ENCODE measurements around the gene RAPGEF2. TPM values are rescaled to one million over a fixed set of nuclear protein-coding genes. Genes with fewer than 3 reads are reported as not detected.
"Not testable (repeated sequence)": the region's sequence is repeated elsewhere in the genome, so short reads cannot be mapped to it uniquely, and the experiment has no call there.

Gene RAPGEF2
- total RNA-seq, 2 donors from 2014 or later: 14.0 to 33.3 TPM

DNA sequence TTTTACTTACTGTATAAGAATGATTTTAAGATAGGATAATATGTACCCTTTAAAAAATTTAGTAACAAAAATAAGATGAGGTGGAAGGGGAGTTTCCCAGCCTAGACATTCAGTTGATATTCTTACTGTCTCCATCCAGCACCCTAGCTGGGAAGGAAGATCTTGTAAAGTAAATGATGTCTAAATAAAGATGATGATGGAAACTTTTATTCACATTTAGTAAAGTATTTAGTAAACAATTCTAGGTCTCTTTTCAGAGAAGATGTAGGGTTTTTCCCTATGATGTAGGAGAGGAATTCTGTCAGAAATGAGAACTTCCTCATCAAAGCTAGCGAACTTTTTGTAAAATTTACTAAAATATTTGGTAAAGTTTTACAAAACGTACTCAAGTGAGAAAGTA, 136.8 kb downstream of the RAPGEF2 start:
- Mint-ChIP-seq H3K4me1 (ENCODE audit: low read depth in 2 of 2) (peaks cover 10 to 24% of the 10 kb centered on the region in 2 donors), H3K36me3 (peaks cover 5% of the 10 kb centered on the region), H3K4me3 (peak overlapping the region; percentile 36), H3K27me3 (no peaks in the 10 kb centered on the region), H3K9me3 (no peaks in the 10 kb centered on the region), H3K27ac (no peak overlapping the region)
- DNase-seq (ENCODE audit: low spot score) (no peak), ATAC-seq (no peak)

DNA sequence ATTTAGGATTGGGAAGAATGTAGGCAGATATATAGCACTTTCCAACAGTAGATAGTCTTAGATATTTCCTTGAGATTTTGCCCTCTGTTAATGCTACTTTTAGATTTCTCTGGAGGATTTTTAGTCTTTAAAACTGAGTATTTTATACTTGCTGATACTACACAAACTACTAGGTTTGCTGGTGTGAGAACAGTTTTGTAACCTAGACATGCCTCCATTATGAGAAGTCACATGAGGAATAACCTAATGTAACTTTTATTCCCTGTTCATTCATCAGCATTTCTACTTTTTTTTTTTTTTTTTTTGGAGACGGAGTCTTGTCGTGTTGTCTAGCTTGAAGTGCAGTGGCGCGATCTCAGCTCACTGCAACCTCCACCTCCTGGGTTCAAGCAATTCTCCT, 137.2 kb downstream of the RAPGEF2 start:
- peaks cover 10 to 23% of the 10 kb centered on the region in 2 donors for H3K4me1 Mint-ChIP-seq (ENCODE audit: low read depth in 2 of 2)
- peak overlapping the region; percentile 36 for H3K4me3 Mint-ChIP-seq
- H3K36me3 Mint-ChIP-seq: peaks cover 5% of the 10 kb centered on the region
- DNase-seq (ENCODE audit: low spot score) (no peak), ATAC-seq (no peak)
- no peaks in the 10 kb centered on the region for H3K9me3 Mint-ChIP-seq
- no peak overlapping the region for H3K27ac Mint-ChIP-seq
- no peaks in the 10 kb centered on the region for H3K27me3 Mint-ChIP-seq

DNA sequence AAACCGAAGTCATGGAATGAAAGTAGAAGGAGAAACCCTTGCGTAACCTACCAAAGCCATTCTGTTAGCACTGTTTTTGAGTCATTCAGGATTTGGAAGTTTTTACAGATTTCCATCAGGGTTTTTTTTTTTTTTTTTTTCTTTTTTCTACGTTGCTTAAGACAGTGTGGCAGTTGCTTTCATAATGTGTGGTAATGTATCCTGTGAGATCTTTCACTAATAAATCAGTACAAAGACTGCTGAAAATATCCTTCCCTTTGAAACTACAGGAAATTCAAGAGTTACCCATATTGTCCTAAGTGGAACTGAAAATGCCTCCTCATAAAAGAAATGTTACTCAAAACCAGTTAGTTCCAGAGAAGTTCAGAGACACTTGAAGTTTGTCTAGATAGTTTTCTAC, 137.8 kb downstream of the RAPGEF2 start:
- H3K4me3 Mint-ChIP-seq: peak overlapping the region; percentile 33
- H3K9me3 Mint-ChIP-seq: no peaks in the 10 kb centered on the region
- H3K27me3 Mint-ChIP-seq: no peaks in the 10 kb centered on the region
- peak overlapping the region in 1 of 2 donors; percentile 45 for H3K27ac Mint-ChIP-seq
- peaks cover 5% of the 10 kb centered on the region for H3K36me3 Mint-ChIP-seq
- DNase-seq (ENCODE audit: low spot score) (no peak), ATAC-seq (no peak)
- peaks cover 10 to 18% of the 10 kb centered on the region in 2 donors for H3K4me1 Mint-ChIP-seq (ENCODE audit: low read depth in 2 of 2)

DNA sequence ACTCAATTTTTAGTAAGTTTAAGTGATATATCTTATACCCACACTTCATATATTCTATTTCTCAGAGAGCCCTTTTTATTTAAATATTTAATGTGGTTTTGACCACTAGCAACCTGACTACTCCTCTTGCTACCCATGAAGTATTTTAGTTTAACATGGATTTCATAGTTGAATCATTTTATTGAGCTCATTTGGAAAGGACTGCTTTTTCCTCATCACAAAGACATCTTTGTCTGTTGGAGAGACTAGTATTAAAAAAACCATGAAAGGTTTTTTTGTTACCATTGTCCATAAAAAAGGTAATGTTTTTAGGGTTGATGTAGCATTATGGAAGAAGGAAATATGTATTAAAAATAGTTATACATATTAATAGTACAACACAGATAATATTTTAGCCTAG, 139.5 kb downstream of the RAPGEF2 start:
- no peaks in the 10 kb centered on the region for H3K36me3 Mint-ChIP-seq
- H3K4me1 Mint-ChIP-seq (ENCODE audit: low read depth in 2 of 2): peaks cover 7 to 12% of the 10 kb centered on the region in 2 donors
- ATAC-seq (no peak), DNase-seq (ENCODE audit: low spot score) (no peak)
- H3K4me3 Mint-ChIP-seq: no peak overlapping the region
- no peaks in the 10 kb centered on the region for H3K27me3 Mint-ChIP-seq
- no peak overlapping the region for H3K27ac Mint-ChIP-seq
- no peaks in the 10 kb centered on the region for H3K9me3 Mint-ChIP-seq

DNA sequence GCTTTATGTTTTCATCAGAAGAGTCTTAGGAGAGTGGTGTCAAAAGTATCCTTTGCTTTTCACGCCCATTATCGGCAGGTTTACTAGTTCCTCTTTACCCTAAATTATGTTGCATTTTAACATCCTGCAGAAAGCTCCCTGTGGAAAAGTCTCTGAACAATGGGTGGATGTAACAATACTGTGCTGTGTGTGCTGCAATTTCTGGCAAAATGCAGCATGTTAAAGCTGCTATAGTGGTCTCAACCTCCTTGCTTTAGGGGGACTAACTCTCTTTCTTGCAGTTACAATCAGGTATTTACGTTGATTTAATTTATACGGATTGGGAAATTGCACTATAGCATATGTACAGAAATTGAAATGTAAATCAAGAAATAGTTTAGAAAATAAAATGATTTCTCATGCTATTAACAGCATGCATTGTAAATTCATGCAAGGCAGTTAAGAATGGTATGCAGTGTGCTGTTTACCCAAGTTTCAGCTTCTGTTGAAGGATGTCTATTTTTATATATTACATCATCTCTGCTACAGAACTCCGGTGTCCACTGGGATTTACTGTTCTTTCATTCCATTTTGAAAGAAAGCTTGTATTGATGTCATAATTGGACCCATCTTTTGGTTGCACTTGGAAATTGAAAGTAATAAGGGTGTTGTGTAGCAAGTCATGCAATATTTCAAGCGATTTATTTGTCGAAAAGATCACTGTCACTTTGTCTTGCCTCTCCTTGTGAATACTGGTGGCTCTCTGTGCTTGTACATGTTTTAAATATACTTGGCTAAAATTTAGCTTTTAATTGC, 145.7 kb downstream of the RAPGEF2 start:
- no peak for ATAC-seq
- Mint-ChIP-seq H3K4me3 (no peak overlapping the region), H3K36me3 (peaks cover 8% of the 10 kb centered on the region), H3K4me1 (ENCODE audit: low read depth in 2 of 2) (peaks cover 11 to 21% of the 10 kb centered on the region in 2 donors), H3K27ac (no peak overlapping the region), H3K27me3 (no peaks in the 10 kb centered on the region), H3K9me3 (no peaks in the 10 kb centered on the region)
- DNase-seq (ENCODE audit: low spot score): no peak

DNA sequence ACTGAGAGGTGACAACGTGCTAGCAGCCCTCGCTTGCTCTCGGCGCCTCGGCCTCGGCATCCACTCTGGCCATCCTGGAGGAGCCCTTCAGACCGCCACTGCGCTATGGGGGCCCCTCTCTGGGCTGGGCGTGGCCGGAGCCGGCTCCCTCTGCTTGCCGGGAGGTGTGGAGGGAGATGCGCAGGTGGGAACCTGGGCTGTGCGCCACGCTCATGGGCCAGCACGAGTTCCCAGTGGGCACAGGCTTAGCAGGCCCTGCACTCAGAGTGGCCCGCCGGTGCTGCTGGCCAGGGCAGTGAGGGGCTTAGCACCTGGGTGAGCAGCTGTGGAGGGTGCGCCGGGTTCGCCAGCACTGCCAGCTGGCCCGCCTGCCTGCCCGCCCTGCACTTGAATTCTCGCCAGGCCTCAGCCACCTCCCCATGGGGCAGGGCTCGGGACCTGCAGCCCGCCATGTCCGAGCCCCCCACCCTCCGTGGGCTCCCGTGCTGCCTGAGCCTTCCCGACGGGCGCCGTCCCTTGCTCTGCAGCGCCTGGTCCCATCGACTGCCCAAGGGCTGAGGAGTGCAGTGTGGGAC, 148.0 kb downstream of the RAPGEF2 start:
- Mint-ChIP-seq H3K27ac (no peak overlapping the region), H3K9me3 (no peaks in the 10 kb centered on the region), H3K36me3 (peaks cover 8% of the 10 kb centered on the region), H3K4me1 (ENCODE audit: low read depth in 2 of 2) (peaks cover 11 to 21% of the 10 kb centered on the region in 2 donors), H3K4me3 (no peak overlapping the region), H3K27me3 (no peaks in the 10 kb centered on the region)
- DNase-seq (ENCODE audit: low spot score) (no peak), ATAC-seq (no peak)

DNA sequence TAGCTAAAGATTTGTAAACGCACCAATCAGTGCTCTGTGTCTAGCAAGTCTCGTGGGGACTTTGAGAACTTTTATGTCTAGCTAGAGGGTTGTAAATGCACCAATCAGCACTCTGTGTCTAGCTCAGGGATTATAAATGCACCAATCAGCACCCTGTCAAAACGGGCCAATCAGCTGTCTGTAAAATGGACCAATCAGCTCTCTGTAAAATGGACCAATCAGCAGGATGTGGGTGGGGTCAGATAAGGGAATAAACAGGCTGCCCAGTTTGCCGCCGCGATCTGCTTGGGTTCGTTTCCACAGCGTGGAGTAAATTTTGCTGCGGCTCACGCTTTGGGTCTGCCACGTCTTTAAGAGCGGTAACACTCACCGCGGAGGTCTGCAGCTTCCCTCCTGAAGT, 148.7 kb downstream of the RAPGEF2 start:
- not testable (repeated sequence) for DNase-seq (ENCODE audit: low spot score); H3K36me3 Mint-ChIP-seq; ATAC-seq; H3K9me3 Mint-ChIP-seq; H3K27me3 Mint-ChIP-seq
- peak overlapping the region; percentile 77 for H3K4me3 Mint-ChIP-seq
- peak overlapping the region in 1 of 2 donors; percentile 75 for H3K27ac Mint-ChIP-seq
- H3K4me1 Mint-ChIP-seq (ENCODE audit: low read depth in 2 of 2): peaks cover 15 to 21% of the 10 kb centered on the region in 2 donors

DNA sequence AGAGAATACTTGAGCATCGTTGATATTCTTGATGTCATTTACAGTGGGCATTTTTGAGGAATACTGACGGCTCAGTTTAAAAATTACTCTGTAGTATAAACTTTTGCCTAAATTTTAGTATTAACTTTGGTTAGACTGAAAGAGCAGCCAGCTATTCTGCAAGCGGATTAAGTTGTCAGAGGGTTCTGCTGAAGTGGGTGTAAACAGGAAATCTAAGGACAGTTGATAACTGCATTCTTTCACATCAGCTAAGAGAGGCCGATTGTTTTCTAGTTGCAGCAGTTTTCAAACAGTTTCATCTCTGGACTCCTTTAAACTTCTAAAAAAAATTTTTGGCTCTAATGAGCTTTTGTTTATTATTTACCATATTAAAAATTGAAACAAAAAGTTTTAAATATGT, 149.6 kb downstream of the RAPGEF2 start:
- Mint-ChIP-seq H3K27me3 (no peaks in the 10 kb centered on the region), H3K27ac (peak overlapping the region in 1 of 2 donors; percentile 75), H3K4me1 (ENCODE audit: low read depth in 2 of 2) (peaks cover 13 to 21% of the 10 kb centered on the region in 2 donors), H3K36me3 (peaks cover 8% of the 10 kb centered on the region), H3K9me3 (no peaks in the 10 kb centered on the region), H3K4me3 (no peak overlapping the region)
- DNase-seq (ENCODE audit: low spot score) (no peak), ATAC-seq (peak in 1 of 2 donors; percentile 61)

DNA sequence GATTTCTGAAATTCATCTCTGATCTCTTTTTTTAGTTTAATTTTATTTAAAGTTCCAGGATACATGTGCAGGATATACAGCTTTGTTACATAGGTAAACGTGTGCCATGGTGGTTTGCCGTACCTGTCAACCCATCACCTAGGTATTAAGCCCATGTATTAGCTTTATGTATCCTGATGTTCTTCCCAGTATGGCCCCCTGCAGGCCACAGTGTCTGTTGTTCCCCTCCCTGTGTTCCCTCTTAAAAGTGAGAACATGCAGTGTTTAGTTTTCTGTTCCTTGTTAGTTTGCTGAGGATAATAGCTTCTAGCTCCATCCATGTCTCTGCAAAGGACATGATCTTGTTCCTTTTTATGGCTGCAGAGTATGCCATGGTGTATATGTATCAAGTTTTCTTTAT, 153.2 kb downstream of the RAPGEF2 start:
- DNase-seq (ENCODE audit: low spot score): no peak
- H3K27me3 Mint-ChIP-seq: no peaks in the 10 kb centered on the region
- peaks cover 8% of the 10 kb centered on the region for H3K36me3 Mint-ChIP-seq
- no peak overlapping the region for H3K4me3 Mint-ChIP-seq
- H3K27ac Mint-ChIP-seq: no peak overlapping the region
- peaks cover 13 to 14% of the 10 kb centered on the region in 2 donors for H3K4me1 Mint-ChIP-seq (ENCODE audit: low read depth in 2 of 2)
- ATAC-seq: no peak
- H3K9me3 Mint-ChIP-seq: no peaks in the 10 kb centered on the region

DNA sequence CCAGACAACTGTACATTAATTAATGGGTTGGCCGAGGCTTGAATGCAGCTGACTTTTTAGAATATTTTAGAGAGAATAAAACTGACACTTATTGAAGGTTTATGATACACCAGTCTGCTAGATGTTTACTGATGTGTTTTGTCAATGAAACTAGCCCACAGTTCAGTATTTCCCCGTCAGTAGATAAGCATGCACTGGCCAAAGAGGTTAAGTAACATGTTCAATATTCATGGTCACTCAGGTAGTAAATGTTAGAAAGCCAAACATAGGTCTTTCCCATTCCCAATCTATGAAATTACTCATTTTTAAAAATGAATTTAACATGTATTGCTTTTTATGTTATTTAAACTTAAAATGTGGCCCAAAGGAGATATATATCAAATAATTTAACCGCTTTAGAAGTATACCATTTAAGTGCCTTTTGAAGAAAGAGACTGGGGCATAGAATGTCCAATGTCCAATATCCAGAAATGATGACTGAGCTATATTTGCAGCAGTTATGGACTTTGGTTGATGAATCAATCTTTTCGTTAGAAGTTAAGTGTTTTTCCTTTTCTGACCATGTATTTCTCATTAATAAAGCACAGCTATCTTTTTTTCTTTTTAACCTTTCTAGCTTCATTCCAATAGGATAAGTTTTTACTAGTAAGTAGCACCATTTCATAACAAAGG, 156.1 kb downstream of the RAPGEF2 start:
- no peaks in the 10 kb centered on the region for H3K9me3 Mint-ChIP-seq

DNA sequence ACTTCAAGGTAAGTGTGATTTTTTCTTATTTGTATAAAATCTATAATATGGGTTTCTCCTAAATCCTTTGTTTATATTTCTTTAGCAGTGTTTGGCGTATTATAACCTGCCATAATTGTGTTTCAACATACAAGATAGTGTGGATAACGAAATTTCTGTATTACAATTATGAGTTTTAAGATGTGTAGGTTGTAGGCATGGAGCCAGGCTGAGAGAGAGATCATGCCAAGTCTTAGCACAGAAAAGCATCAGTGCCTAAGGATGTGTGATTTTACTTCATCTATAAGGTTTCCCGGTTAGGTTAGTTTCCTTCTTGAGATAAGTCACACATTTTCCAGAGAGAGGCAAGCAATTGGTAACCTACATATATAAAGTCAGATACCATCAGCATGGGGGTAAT, 161.2 kb downstream of the RAPGEF2 start:
- H3K27me3 Mint-ChIP-seq: no peaks in the 10 kb centered on the region
- H3K9me3 Mint-ChIP-seq: no peaks in the 10 kb centered on the region
- no peaks in the 10 kb centered on the region for H3K36me3 Mint-ChIP-seq
- ATAC-seq (no peak), DNase-seq (ENCODE audit: low spot score) (no peak)
- H3K4me1 Mint-ChIP-seq (ENCODE audit: low read depth in 2 of 2): peaks cover 0 to 8% of the 10 kb centered on the region in 2 donors
- no peak overlapping the region for H3K27ac Mint-ChIP-seq
- H3K4me3 Mint-ChIP-seq: no peak overlapping the region

More for the DNA sequence above, 156.1 kb downstream of the RAPGEF2 start:
- Mint-ChIP-seq H3K4me1 (ENCODE audit: low read depth in 2 of 2) (peaks cover 0 to 5% of the 10 kb centered on the region in 2 donors), H3K4me3 (no peak overlapping the region), H3K27me3 (no peaks in the 10 kb centered on the region), H3K27ac (no peak overlapping the region), H3K36me3 (no peaks in the 10 kb centered on the region)
- no peak for ATAC-seq
- DNase-seq (ENCODE audit: low spot score): no peak

DNA sequence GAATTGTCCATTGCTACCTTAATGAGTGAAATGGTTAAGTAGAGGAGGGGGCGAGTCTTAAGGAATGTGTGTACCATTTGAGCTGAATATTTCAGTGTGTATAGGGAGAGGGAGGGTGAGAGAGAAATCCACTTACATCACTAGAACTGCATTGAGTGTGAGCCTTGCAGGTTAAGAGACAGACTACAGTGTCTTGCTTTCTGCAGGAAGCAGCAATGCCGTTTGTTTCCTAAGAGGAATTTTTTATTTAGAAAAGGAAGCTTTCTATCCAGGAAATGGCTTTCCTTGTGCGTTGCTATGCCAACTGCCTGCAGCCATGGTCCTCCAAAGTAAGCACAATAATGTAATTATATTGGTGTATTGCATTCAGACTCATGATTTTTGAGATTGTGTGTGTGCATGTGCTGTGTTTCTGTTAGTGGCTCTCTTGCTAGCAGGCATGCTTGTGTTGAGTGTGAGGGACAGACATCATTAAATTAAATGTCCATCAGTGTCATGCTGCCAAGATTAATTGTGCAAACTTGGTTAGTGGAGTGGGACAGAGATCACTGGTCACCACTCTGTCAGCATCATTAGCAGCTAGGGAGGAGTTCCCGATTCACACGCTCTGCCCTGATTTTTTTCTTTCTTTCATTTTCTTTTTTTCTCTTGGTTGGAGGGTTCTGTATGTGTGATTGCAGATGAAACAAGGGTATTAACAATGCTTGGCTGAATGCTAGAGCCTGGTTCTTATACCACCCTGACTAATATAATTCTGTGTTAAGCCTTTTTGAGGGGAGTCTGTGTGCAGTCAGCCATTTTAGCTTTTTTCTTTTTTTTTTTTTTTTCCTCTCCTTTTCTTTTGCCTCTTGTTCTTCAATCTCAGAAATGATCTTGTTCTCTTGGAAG, 164.3 kb downstream of the RAPGEF2 start:
- H3K4me3 Mint-ChIP-seq: no peak overlapping the region
- ATAC-seq: peak; percentile 60 to 67
- peaks cover 6 to 11% of the 10 kb centered on the region in 2 donors for H3K4me1 Mint-ChIP-seq (ENCODE audit: low read depth in 2 of 2)
- no peaks in the 10 kb centered on the region for H3K9me3 Mint-ChIP-seq
- H3K36me3 Mint-ChIP-seq: no peaks in the 10 kb centered on the region
- H3K27ac Mint-ChIP-seq: no peak overlapping the region
- H3K27me3 Mint-ChIP-seq: no peaks in the 10 kb centered on the region
- no peak for DNase-seq (ENCODE audit: low spot score)

DNA sequence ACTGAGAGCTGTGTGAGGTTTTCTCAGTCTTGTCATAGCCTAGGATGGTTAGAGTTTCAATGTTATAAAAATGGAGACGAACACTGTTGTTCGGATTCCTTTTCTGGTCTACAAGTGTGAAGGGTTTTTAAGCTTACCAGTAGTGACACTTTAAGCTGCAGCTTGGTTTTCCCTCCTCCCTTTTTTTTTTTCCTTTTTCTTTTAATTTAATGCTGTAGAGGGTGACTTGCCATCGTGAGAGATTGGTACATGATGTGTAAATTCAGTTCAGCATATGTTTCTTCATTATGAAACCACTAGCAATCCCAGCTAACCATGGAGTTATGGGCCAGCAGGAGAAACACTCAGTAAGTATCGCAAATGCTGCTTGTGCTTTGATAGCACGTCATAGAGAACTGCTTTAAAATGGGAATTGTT, 165.0 kb downstream of the RAPGEF2 start:
- no peaks in the 10 kb centered on the region for H3K36me3 Mint-ChIP-seq
- no peak overlapping the region for H3K27ac Mint-ChIP-seq
- no peak for DNase-seq (ENCODE audit: low spot score)
- H3K9me3 Mint-ChIP-seq: no peaks in the 10 kb centered on the region
- no peak for ATAC-seq
- H3K4me1 Mint-ChIP-seq (ENCODE audit: low read depth in 2 of 2): peaks cover 12 to 14% of the 10 kb centered on the region in 2 donors
- H3K27me3 Mint-ChIP-seq: no peaks in the 10 kb centered on the region
- H3K4me3 Mint-ChIP-seq: no peak overlapping the region

Data from natural killer cell treated with Interleukin-12 subunit alpha and Interleukin-12 subunit beta and Interleukin-15 and Interleukin-18, amount 100 ng/mL, for 72 hours (primary cell).